Lower lobe of right lung (tissue), 2 donors: ENCODE results near the gene RILPL1. TPM values are rescaled to one million over a fixed set of nuclear protein-coding genes. Genes with fewer than 3 reads are reported as not detected.

Experiments
- ATAC-seq, 2 donors: fragments of 200-7000 bp; cut with Tn5 transposase; one replicate each; pipeline ENCODE4 v1.9.1; 2020 to 2022; ENCODE audit warnings: mild to moderate bottlenecking in 2 of 2, moderate library complexity in 2 of 2
- DNase-seq: peaks from one replicate; pipeline ENCODE4 v3.0.0-alpha.2; 2020
- H3K27ac ChIP-seq: fragments of 200-600 bp; one replicate; pipeline ENCODE4 v1.8.0; 2022
- H3K27me3 ChIP-seq: fragments of 200-600 bp; one replicate; pipeline ENCODE4 v1.8.0; 2022; ENCODE audit warnings: low read depth
- H3K36me3 ChIP-seq: fragments of 200-600 bp; one replicate; pipeline ENCODE4 v1.8.0; 2022; ENCODE audit warnings: mild to moderate bottlenecking
- H3K4me1 ChIP-seq: fragments of 200-600 bp; one replicate; pipeline ENCODE4 v1.8.0; 2022
- H3K4me3 ChIP-seq: fragments of 200-600 bp; one replicate; pipeline ENCODE4 v1.8.0; 2022; ENCODE audit warnings: mild to moderate bottlenecking
- H3K9me3 ChIP-seq: fragments of 200-600 bp; one replicate; pipeline ENCODE4 v1.8.0; 2022
- CTCF ChIP-seq: fragments of 200-600 bp; IDR thresholded peaks from one replicate; pipeline ENCODE4 v1.8.0; 2022; ENCODE audit warnings: antibody characterized with exemption, mild to moderate bottlenecking
- intact Hi-C: fragments of 100-400 bp; cut with DNase I; formaldehyde crosslinking; loops from one replicate; pipeline ENCODE4 v1.11.0; 2022
- total RNA-seq: library from RNA; stranded (reverse); fragmentation: NEBNext Ultra II Directional; extraction: Animal tissue kit (Norgen Biotek cat#: 25700); gene quantifications from one replicate; pipeline ENCODE4 v1.2.1, GENCODE V29; 2021
- donor health status: DM: no; HTN: yes; CAD: no; lungs with severe emphysema.

RILPL1 gene
- total RNA-seq, 1 donor from 2014 or later = 14.4 TPM

DNA sequence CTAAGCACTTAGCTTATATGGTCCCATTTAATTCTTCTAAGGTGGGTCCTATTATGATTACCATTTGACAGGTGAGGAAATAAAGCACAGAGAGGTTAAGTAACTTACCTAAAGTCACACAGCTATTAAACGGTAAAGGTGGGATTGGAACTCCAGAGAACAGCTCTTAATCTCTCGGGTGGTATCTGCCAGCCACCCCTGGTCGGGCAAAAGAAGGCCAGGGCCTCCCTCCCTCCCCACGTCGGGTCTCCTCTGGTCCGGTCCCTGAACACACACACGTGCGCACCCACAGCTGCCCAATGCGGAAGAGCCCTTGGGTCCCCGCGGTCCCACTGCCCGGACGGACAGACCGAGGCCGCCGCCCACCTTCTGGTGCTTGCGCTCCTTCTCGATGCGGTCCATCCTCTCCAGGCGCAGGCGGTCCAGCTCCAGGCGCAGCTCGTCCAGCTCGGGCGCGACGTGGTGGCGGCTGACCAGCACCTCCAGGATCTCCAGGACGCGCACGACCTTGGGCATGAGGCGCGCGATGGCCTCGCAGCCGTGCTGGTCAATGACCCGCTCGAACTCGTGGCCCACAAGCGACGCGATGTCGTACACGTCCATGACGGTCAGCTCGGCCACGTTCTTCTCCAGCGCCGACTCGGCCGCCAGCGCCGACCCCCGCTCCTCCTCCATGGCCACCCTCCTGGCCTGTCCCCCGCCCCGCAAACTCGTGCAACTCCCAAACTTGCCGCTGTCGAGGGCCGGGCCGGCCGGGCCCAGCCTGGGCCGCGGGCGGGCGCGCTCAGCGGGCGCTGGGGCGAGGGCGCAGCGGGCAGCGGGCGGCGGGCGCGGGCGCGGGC lies 490 bp downstream of the RILPL1 start:
- DNase-seq = peak; percentile 70
- Histone ChIP-seq H3K4me1 (peaks cover 36% of the 10 kb centered on the region), H3K27ac (peak overlapping the region; percentile 74), H3K4me3 (peak overlapping the region; percentile 82), H3K9me3 (no peaks in the 10 kb centered on the region), H3K36me3 (no peaks in the 10 kb centered on the region), H3K27me3 (no peaks in the 10 kb centered on the region)
- TF ChIP-seq CTCF = no peak
- ATAC-seq = peak; percentile 51 to 52
- intact Hi-C loops = no loop called here

- peak; percentile 25 to 36 for ATAC-seq
- H3K4me3 ChIP-seq = peak overlapping the region; percentile 82
- H3K9me3 ChIP-seq = no peaks in the 10 kb centered on the region
- no peaks in the 10 kb centered on the region for H3K27me3 ChIP-seq
- no peak for TF ChIP-seq CTCF
- H3K36me3 ChIP-seq = no peaks in the 10 kb centered on the region
- peaks cover 36% of the 10 kb centered on the region for H3K4me1 ChIP-seq
- no peak overlapping the region for H3K27ac ChIP-seq
- no peak for DNase-seq
- intact Hi-C loops = no loop called here
These were observed 1.5 kb downstream of the RILPL1 start for GRCh38 chr12:123532019-123532418.

DNA sequence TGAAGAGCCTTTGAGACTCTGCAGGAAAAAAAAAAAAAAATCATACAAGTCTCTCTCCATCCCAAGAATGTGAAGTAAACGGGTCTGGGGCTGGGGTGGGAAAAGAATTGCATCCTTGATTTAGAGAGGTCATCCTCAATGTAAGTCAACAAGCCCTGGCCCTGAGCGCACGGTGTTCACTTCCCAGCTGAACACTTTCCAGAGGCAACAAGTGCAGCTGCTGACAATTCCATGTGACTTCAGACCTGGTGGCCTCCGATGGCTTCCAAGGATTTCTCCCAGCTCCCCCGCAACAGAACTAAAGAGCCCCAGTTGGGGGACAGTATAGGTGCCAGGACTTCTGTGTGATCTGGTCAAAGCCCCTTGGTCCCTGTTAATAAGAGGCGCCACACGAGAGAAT lies 2.4 kb downstream of the RILPL1 start:
- DNase-seq (no peak), ATAC-seq (no peak)
- intact Hi-C loops = no loop called here
- Histone ChIP-seq H3K36me3 (no peaks in the 10 kb centered on the region), H3K4me3 (no peak overlapping the region), H3K27me3 (no peaks in the 10 kb centered on the region), H3K4me1 (peaks cover 36% of the 10 kb centered on the region), H3K9me3 (no peaks in the 10 kb centered on the region), H3K27ac (no peak overlapping the region)
- no peak for TF ChIP-seq CTCF

- intact Hi-C loops = no loop called here
- no peak for TF ChIP-seq CTCF
- no peak for ATAC-seq
- DNase-seq = no peak
- Histone ChIP-seq H3K4me3 (no peak overlapping the region), H3K36me3 (no peaks in the 10 kb centered on the region), H3K4me1 (peaks cover 36% of the 10 kb centered on the region), H3K27me3 (no peaks in the 10 kb centered on the region), H3K9me3 (no peaks in the 10 kb centered on the region), H3K27ac (no peak overlapping the region)
These were observed 2.9 kb downstream of the RILPL1 start for GRCh38 chr12:123530668-123531067.

DNA sequence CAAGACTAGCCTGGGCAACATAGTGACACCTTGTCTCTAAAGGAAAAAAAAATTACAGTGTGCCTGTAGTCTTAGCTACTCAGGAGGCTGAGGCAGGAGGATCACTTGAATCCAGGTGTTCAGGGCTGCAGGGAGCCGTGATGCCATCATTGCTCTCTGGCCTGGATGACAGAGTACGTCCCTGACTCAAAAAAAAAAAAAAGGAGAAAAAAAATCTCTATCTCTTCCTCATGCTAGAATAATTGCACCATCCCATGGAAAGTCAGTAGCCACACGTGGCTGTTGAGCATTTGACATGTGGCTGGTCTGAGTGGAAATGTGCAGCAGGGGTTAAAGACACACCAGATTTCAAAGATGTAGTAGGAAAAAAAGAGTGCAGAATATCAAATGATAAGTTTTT lies 3.8 kb downstream of the RILPL1 start:
- intact Hi-C loops = no loop called here
- TF ChIP-seq CTCF = no peak
- Histone ChIP-seq H3K4me1 (peaks cover 36% of the 10 kb centered on the region), H3K9me3 (no peaks in the 10 kb centered on the region), H3K27me3 (no peaks in the 10 kb centered on the region), H3K4me3 (no peak overlapping the region), H3K27ac (no peak overlapping the region), H3K36me3 (no peaks in the 10 kb centered on the region)
- DNase-seq = no peak
- no peak for ATAC-seq
